ENCODE results near the gene JAK1.

DNA sequence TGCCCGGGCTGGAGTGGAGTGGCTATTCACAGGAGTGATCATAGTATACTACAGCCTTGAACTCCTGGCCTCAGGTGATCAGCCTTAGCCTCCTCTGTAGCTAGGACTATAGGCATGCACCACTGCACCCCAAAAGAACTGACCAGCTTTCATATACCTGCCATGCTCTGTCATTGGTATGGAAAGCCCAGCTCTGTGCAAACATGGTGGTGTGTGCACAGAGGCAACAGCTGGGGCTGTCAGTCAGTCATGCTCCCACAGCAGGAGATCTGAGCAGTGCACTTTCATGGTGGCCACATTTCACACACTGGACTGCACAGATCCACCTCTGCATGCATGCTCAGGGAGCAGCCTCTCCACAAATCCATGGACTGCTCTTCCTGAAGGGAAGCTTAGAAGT lies 8.8 kb upstream of the JAK1 start:
- TF ChIP-seq CTCF (IDR thresholded peaks at IDR 0.05 in 8 of 11, conservative IDR thresholded peaks at IDR 0.05 in 3 of 11) (no peak), POLR2AphosphoS5 (IDR thresholded peaks at IDR 0.05) (no peak)

Data from spleen (tissue), 7 donors.